ENCODE results near the gene OPN4. TPM values are rescaled to one million over a fixed set of nuclear protein-coding genes. Genes with fewer than 3 reads are reported as not detected.

The OPN4 gene
- total RNA-seq, 2 experiments from 2014 or later: not detected

DNA sequence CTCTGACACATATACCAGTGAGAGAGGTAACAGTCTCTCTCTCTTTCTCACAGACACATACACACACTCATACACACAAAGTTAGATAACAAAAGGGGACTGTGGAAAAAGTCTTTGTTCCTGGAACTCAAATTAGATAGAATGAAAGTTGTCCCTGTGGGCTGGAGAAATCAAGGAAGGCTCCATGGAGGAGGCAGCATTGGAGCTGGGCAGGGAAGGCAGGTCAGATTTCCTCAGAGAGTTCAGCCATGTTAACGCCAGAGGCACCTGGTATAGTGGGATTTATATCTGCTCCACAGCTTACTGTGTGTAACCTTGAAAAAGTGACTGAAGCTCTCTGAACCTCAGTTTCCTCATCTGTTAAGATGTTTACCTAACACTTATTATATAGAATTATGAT, 52.6 kb downstream of the OPN4 start:
- ATAC-seq (no peak), DNase-seq (no peak)
- CTCF ChIA-PET: interaction anchor here (1.0 kb wide), 1 partner anchor 12 kb away, joined by 3 read pairs; no protein-coding TSS in a partner anchor
- TF ChIP-seq, protein P1, sequence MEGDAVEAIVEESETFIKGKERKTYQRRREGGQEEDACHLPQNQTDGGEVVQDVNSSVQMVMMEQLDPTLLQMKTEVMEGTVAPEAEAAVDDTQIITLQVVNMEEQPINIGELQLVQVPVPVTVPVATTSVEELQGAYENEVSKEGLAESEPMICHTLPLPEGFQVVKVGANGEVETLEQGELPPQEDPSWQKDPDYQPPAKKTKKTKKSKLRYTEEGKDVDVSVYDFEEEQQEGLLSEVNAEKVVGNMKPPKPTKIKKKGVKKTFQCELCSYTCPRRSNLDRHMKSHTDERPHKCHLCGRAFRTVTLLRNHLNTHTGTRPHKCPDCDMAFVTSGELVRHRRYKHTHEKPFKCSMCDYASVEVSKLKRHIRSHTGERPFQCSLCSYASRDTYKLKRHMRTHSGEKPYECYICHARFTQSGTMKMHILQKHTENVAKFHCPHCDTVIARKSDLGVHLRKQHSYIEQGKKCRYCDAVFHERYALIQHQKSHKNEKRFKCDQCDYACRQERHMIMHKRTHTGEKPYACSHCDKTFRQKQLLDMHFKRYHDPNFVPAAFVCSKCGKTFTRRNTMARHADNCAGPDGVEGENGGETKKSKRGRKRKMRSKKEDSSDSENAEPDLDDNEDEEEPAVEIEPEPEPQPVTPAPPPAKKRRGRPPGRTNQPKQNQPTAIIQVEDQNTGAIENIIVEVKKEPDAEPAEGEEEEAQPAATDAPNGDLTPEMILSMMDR (IDR thresholded peaks at IDR 0.05): no peak
- POLR2A ChIA-PET: no interaction called here
- Mint-ChIP-seq H3K9me3 (no peaks in the 10 kb centered on the region), H3K4me1 (ENCODE audit: low read depth) (peaks cover 10% of the 10 kb centered on the region), H3K4me3 (no peak overlapping the region), H3K36me3 (ENCODE audit: low read depth) (no peaks in the 10 kb centered on the region), H3K27ac (no peak overlapping the region), H3K27me3 (no peaks in the 10 kb centered on the region)
- intact Hi-C loops (cut with micrococcal nuclease): no loop called here

DNA sequence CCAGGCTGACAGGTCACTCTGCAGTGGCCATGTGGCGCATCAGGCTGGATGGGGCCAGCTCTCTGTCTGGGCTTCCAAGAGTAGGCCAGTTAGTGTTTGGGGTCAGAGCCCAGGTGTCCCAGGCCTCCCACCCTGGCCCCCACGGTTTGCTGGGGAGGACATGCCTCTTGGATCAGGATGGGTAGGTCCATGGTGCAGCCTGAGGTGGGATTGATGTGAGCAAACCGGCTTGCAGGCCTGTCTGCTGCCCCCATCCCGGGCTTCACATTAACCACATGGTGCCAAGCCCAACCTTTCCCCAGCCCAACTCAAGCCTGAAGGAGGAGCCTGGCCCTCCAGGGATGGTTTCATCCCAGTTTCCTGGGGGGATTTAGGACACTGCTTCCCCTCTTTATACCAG, 53.2 kb downstream of the OPN4 start:
- Mint-ChIP-seq H3K27me3 (no peaks in the 10 kb centered on the region), H3K36me3 (ENCODE audit: low read depth) (no peaks in the 10 kb centered on the region), H3K9me3 (no peaks in the 10 kb centered on the region), H3K27ac (no peak overlapping the region), H3K4me1 (ENCODE audit: low read depth) (peaks cover 14% of the 10 kb centered on the region), H3K4me3 (no peak overlapping the region)
- CTCF ChIA-PET: interaction anchor here (1.0 kb wide), 1 partner anchor 12 kb away, joined by 3 read pairs; no protein-coding TSS in a partner anchor
- DNase-seq (no peak), ATAC-seq (no peak)
- intact Hi-C loops (cut with micrococcal nuclease): no loop called here
- TF ChIP-seq, protein P1 (IDR thresholded peaks at IDR 0.05): no peak
- POLR2A ChIA-PET: no interaction called here

DNA sequence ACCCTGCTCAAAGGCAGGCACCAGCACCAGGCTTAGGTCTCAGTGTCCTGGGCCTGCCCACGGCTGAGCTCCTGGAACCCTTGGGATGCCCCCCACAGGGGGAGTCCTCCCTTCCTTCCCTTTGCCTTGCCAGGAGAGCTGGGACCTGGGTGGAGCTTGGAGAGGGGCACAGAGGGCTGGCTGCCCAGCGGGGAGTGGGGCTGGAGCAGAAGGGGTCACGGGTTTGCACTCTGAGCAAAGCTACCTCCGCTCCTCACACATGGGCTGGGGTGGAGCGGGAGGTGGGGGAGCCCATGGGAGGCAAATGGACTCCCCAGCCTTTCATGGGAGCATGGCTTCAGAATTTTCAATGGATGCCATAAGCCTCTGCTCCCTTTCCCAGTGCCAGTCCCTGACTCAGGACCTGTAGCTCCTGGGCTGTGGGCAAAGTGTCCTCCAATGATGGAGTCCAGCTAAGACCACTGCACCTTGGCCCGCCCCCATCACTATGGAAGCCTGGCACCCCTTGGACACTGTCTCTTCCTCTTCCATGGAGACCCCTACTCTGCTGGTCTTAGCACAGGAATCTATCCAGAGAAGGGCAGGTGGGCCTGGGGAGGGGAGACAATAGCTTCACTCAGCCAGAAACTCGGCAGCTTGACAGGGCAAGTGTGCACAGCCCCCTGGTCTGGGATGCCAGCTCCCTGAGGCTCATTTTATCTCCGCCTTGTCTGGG, 53.9 kb downstream of the OPN4 start:
- Mint-ChIP-seq H3K36me3 (ENCODE audit: low read depth) (no peaks in the 10 kb centered on the region), H3K4me3 (no peak overlapping the region), H3K27me3 (no peaks in the 10 kb centered on the region), H3K27ac (no peak overlapping the region), H3K4me1 (ENCODE audit: low read depth) (peaks cover 14% of the 10 kb centered on the region), H3K9me3 (no peaks in the 10 kb centered on the region)
- intact Hi-C loops (cut with micrococcal nuclease): no loop called here
- DNase-seq (no peak), ATAC-seq (no peak)
- POLR2A ChIA-PET: no interaction called here
- TF ChIP-seq, protein P1 (IDR thresholded peaks at IDR 0.05): no peak
- CTCF ChIA-PET: no interaction called here

DNA sequence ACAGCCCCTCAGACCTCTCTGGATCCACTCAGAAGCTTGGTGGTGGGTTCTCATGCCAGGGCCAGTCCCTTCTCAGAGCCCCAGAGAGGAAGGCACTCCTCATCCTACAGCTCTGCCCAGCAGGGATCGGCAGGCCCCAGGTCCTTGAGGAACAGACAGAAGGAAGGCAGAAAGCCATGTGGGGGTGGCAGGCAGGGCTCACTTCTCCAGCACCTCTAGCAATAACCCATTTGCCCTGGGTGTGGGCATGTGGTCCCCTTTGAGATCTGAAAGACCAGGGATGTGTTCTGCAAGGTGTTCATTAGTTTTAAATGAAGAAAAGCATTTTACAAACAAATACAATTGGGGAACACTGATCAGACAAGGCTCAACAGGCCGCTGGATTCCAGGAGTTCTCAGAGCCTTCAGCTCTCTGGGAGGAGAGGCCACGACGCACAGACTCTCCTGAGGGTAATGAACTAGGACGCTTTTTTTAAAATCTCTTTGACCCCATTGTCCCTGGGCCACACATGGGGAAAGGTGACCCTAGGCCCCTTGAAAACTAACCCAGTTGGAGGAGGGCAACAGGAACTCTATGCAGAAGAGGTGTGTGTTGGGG, 54.5 kb downstream of the OPN4 start:
- CTCF ChIA-PET: no interaction called here
- POLR2A ChIA-PET: no interaction called here
- H3K36me3 Mint-ChIP-seq (ENCODE audit: low read depth): no peaks in the 10 kb centered on the region
- ATAC-seq (no peak), DNase-seq (no peak)
- no peaks in the 10 kb centered on the region for H3K9me3 Mint-ChIP-seq
- no peak overlapping the region for H3K27ac Mint-ChIP-seq
- peaks cover 14% of the 10 kb centered on the region for H3K4me1 Mint-ChIP-seq (ENCODE audit: low read depth)
- no peaks in the 10 kb centered on the region for H3K27me3 Mint-ChIP-seq
- H3K4me3 Mint-ChIP-seq: no peak overlapping the region
- TF ChIP-seq, protein P1 (IDR thresholded peaks at IDR 0.05): no peak
- intact Hi-C loops (cut with micrococcal nuclease): no loop called here
